BE2C (cell line): Measurements from ENCODE around the gene ISX.

ENCODE experiments used
- DNase-seq: peaks from one replicate; pipeline ENCODE4 v3.0.0-alpha.2; 2020
- H3K27me3 ChIP-seq: fragments of 250-450 bp; sonication (Bioruptor Pico); 2 replicates; pipeline ENCODE4 v1.5.1; 2020; ENCODE audit warnings: mild to moderate bottlenecking
- H3K36me3 ChIP-seq: fragments of 250-450 bp; sonication (Bioruptor Pico); 2 replicates; pipeline ENCODE4 v1.5.1; 2020; ENCODE audit warnings: mild to moderate bottlenecking
- H3K4me1 ChIP-seq: fragments of 250-450 bp; sonication (Bioruptor Pico); 2 replicates; pipeline ENCODE4 v1.5.1; 2020
- H3K4me3 ChIP-seq: 2 replicates; pipeline ENCODE4 v1.5.1; 2011; ENCODE audit warnings: low read depth, low read length
- H3K9me3 ChIP-seq: fragments of 250-450 bp; sonication (Bioruptor Pico); 2 replicates; pipeline ENCODE4 v1.5.1; 2020
- CTCF ChIP-seq: IDR thresholded peaks from 2 replicates; pipeline ENCODE4 v1.5.1; 2012; ENCODE audit warnings: mild to moderate bottlenecking, low read depth, low read length

The ISX gene

GRCh38 chr22:35069541-35069940 lies 3.6 kb downstream of the ISX start:
- Histone ChIP-seq H3K4me3 (no peak overlapping the region), H3K36me3 (no peaks in the 10 kb centered on the region), H3K9me3 (no peaks in the 10 kb centered on the region), H3K27me3 (no peaks in the 10 kb centered on the region), H3K4me1 (no peaks in the 10 kb centered on the region)
- no peak for DNase-seq
- TF ChIP-seq CTCF, result no peak

GRCh38 chr22:35070451-35071093 lies 4.6 kb downstream of the ISX start:
- Histone ChIP-seq H3K36me3 (no peaks in the 10 kb centered on the region), H3K9me3 (no peaks in the 10 kb centered on the region), H3K27me3 (no peaks in the 10 kb centered on the region), H3K4me3 (no peak overlapping the region), H3K4me1 (no peaks in the 10 kb centered on the region)
- DNase-seq, result no peak
- no peak for TF ChIP-seq CTCF

GRCh38 chr22:35071784-35072183 lies 5.8 kb downstream of the ISX start:
- no peak overlapping the region for H3K4me3 ChIP-seq
- no peak for TF ChIP-seq CTCF
- no peaks in the 10 kb centered on the region for H3K9me3 ChIP-seq
- no peak for DNase-seq
- H3K36me3 ChIP-seq, result no peaks in the 10 kb centered on the region
- no peaks in the 10 kb centered on the region for H3K4me1 ChIP-seq
- no peaks in the 10 kb centered on the region for H3K27me3 ChIP-seq

- no peak for TF ChIP-seq CTCF
- Histone ChIP-seq H3K36me3 (no peaks in the 10 kb centered on the region), H3K27me3 (no peaks in the 10 kb centered on the region), H3K9me3 (no peaks in the 10 kb centered on the region), H3K4me3 (no peak overlapping the region), H3K4me1 (no peaks in the 10 kb centered on the region)
- no peak for DNase-seq
Observed at GRCh38 chr22:35072925-35073324, 7.0 kb downstream of the ISX start.

- no peaks in the 10 kb centered on the region for H3K9me3 ChIP-seq
- H3K27me3 ChIP-seq, result no peaks in the 10 kb centered on the region
- no peak overlapping the region for H3K4me3 ChIP-seq
- H3K36me3 ChIP-seq, result no peaks in the 10 kb centered on the region
- H3K4me1 ChIP-seq, result no peaks in the 10 kb centered on the region
- DNase-seq, result no peak
- no peak for TF ChIP-seq CTCF
Observed at GRCh38 chr22:35074583-35074982, 8.6 kb downstream of the ISX start.

- H3K4me1 ChIP-seq, result no peaks in the 10 kb centered on the region
- no peak for DNase-seq
- TF ChIP-seq CTCF, result no peak
- H3K9me3 ChIP-seq, result no peaks in the 10 kb centered on the region
- no peaks in the 10 kb centered on the region for H3K36me3 ChIP-seq
- H3K27me3 ChIP-seq, result no peaks in the 10 kb centered on the region
- no peak overlapping the region for H3K4me3 ChIP-seq
Observed at GRCh38 chr22:35076630-35077029, 10.7 kb downstream of the ISX start.
